Hepatocyte (in vitro differentiated cells): Measurements from ENCODE around the gene DAP3. TPM values are rescaled to one million over a fixed set of nuclear protein-coding genes. Genes with fewer than 3 reads are reported as not detected.
"Not testable (repeated sequence)": the region's sequence is repeated elsewhere in the genome, so short reads cannot be mapped to it uniquely, and the experiment has no call there.

Source experiments
- DNase-seq: peaks from one replicate; pipeline ENCODE4 v3.0.0-alpha.2; 2016; ENCODE audit warnings: low spot score
- H2AFZ ChIP-seq: fragments of 200-600 bp; sonication (generic); 2 replicates; pipeline ENCODE4 v1.6.0; 2016; ENCODE audit warnings: antibody characterized with exemption, mild to moderate bottlenecking
- H3K27ac ChIP-seq: fragments of 200-600 bp; sonication (generic); 2 replicates; pipeline ENCODE4 v1.5.1; 2016; ENCODE audit warnings: mild to moderate bottlenecking
- H3K27me3 ChIP-seq: fragments of 200-600 bp; sonication (generic); 2 replicates; pipeline ENCODE4 v1.6.1; 2016
- H3K36me3 ChIP-seq: fragments of 200-600 bp; sonication (generic); replicated peaks from 2 replicates; pipeline ENCODE4 v1.5.1; 2016; ENCODE audit warnings: low read depth; ENCODE audit not compliant: insufficient read depth
- H3K4me1 ChIP-seq: fragments of 200-600 bp; sonication (generic); 2 replicates; pipeline ENCODE4 v1.5.1; 2016; ENCODE audit warnings: mild to moderate bottlenecking, moderate library complexity; ENCODE audit not compliant: insufficient read depth
- H3K4me2 ChIP-seq: fragments of 200-600 bp; sonication (generic); 2 replicates; pipeline ENCODE4 v1.6.0; 2016
- H3K4me3 ChIP-seq: fragments of 200-600 bp; sonication (generic); 2 replicates; pipeline ENCODE4 v1.5.1; 2016; ENCODE audit warnings: mild to moderate bottlenecking
- H3K79me2 ChIP-seq: fragments of 200-600 bp; sonication (generic); 2 replicates; pipeline ENCODE4 v1.6.0; 2017; ENCODE audit warnings: mild to moderate bottlenecking
- H3K9me2 ChIP-seq: fragments of 200-600 bp; sonication (generic); replicated peaks from 2 replicates; pipeline ENCODE4 v1.6.0; 2017; ENCODE audit warnings: mild to moderate bottlenecking; ENCODE audit not compliant: insufficient read depth
- H3K9me3 ChIP-seq: fragments of 200-600 bp; sonication (generic); 2 replicates; pipeline ENCODE4 v1.5.1; 2016; ENCODE audit warnings: low read depth, mild to moderate bottlenecking
- H4K20me1 ChIP-seq: fragments of 200-600 bp; sonication (generic); 2 replicates; pipeline ENCODE4 v1.6.0; 2016; ENCODE audit warnings: mild to moderate bottlenecking; ENCODE audit not compliant: insufficient read depth, poor library complexity, severe bottlenecking
- CTCF ChIP-seq: fragments of 200-600 bp; sonication (generic); IDR thresholded peaks from 2 replicates; pipeline ENCODE4 v1.5.1; 2016; ENCODE audit warnings: antibody characterized with exemption, mild to moderate bottlenecking; ENCODE audit not compliant: poor library complexity
- EZH2 ChIP-seq: fragments of 200-600 bp; sonication (generic); IDR thresholded peaks from 2 replicates; pipeline ENCODE4 v1.6.1; 2016; ENCODE audit warnings: antibody characterized with exemption, mild to moderate bottlenecking, borderline replicate concordance
- EZH2phosphoT487 ChIP-seq: fragments of 200-600 bp; sonication (generic); IDR thresholded peaks from one replicate; pipeline ENCODE4 v1.6.1; 2018; ENCODE audit warnings: antibody characterized with exemption, mild to moderate bottlenecking, low read depth, moderate library complexity; ENCODE audit not compliant: unreplicated experiment, severe bottlenecking
- WGBS: methylation state at CpG from one replicate; pipeline ENCODE4 v1.1.6; 2016; ENCODE audit warnings: low lambda C conversion rate; ENCODE audit errors: missing lambda C conversion rate; 5-methylcytosine and 5-hydroxymethylcytosine counted together
- polyA plus RNA-seq: library from polyadenylated mRNA; unstranded; fragments of >200 nt; fragmentation: Nextera tagmentation; extraction: Ambion mirVana; gene quantifications from 2 replicates; pipeline ENCODE4 v1.2.1, GENCODE V29; 2016
- total RNA-seq: library from RNA; depleted of rRNA; stranded (reverse); fragments of >200 nt; gene quantifications from 2 replicates; pipeline ENCODE4 v1.2.3, GENCODE V29; 2014

The DAP3 gene
- total and polyA plus RNA-seq, 2 experiments from 2014 or later, result 61.5 to 115 TPM

- no peaks in the 10 kb centered on the region for H3K27me3 ChIP-seq
- H3K4me1 ChIP-seq, result peaks cover 11% of the 10 kb centered on the region
- no peak overlapping the region for H3K4me2 ChIP-seq
- H2AFZ ChIP-seq, result no peak overlapping the region
- H3K4me3 ChIP-seq, result no peak overlapping the region
- no peaks in the 10 kb centered on the region for H3K9me2 ChIP-seq
- H3K9me3 ChIP-seq, result no peaks in the 10 kb centered on the region
- no peak overlapping the region for H3K27ac ChIP-seq
- no peak for DNase-seq
- WGBS, result 85% methylated on average over 4 of the region's 4 CpGs
- no peak for TF ChIP-seq EZH2phosphoT487
- TF ChIP-seq EZH2, result no peak
- TF ChIP-seq CTCF, result no peak
- no peaks in the 10 kb centered on the region for H3K36me3 ChIP-seq
- peaks cover 96% of the 10 kb centered on the region for H3K79me2 ChIP-seq
- H4K20me1 ChIP-seq, result no peaks in the 10 kb centered on the region
Measured at GRCh38 chr1:155695072-155695471, 6.2 kb downstream of the DAP3 start.

GRCh38 chr1:155695608-155696007, 6.7 kb downstream of the DAP3 start:
- Histone ChIP-seq H3K4me3 (no peak overlapping the region), H3K27me3 (no peaks in the 10 kb centered on the region), H3K36me3 (no peaks in the 10 kb centered on the region), H3K9me2 (no peaks in the 10 kb centered on the region), H3K9me3 (no peaks in the 10 kb centered on the region), H4K20me1 (no peaks in the 10 kb centered on the region), H3K4me2 (no peak overlapping the region), H3K79me2 (peaks cover 94% of the 10 kb centered on the region), H3K4me1 (peaks cover 11% of the 10 kb centered on the region), H3K27ac (no peak overlapping the region), H2AFZ (no peak overlapping the region)
- DNase-seq, result no peak
- WGBS, result 95% methylated on average over 3 of the region's 3 CpGs
- TF ChIP-seq EZH2 (no peak), EZH2phosphoT487 (no peak), CTCF (no peak)

GRCh38 chr1:155696524-155696923, 7.6 kb downstream of the DAP3 start:
- H3K79me2 ChIP-seq, result peaks cover 84% of the 10 kb centered on the region
- TF ChIP-seq EZH2phosphoT487 (no peak), EZH2 (no peak), CTCF (no peak)
- H3K4me1 ChIP-seq, result peaks cover 11% of the 10 kb centered on the region
- H3K36me3 ChIP-seq, result no peaks in the 10 kb centered on the region
- H4K20me1 ChIP-seq, result no peaks in the 10 kb centered on the region
- no peaks in the 10 kb centered on the region for H3K27me3 ChIP-seq
- H2AFZ ChIP-seq, result no peak overlapping the region
- no peak overlapping the region for H3K4me3 ChIP-seq
- no peaks in the 10 kb centered on the region for H3K9me2 ChIP-seq
- no peak overlapping the region for H3K27ac ChIP-seq
- H3K4me2 ChIP-seq, result no peak overlapping the region
- H3K9me3 ChIP-seq, result no peaks in the 10 kb centered on the region
- no peak for DNase-seq

GRCh38 chr1:155697046-155697445, 8.2 kb downstream of the DAP3 start:
- Histone ChIP-seq H3K4me3 (no peak overlapping the region), H3K4me2 (no peak overlapping the region), H4K20me1 (no peaks in the 10 kb centered on the region), H3K27me3 (no peaks in the 10 kb centered on the region), H3K36me3 (no peaks in the 10 kb centered on the region), H3K9me2 (no peaks in the 10 kb centered on the region), H3K4me1 (peaks cover 11% of the 10 kb centered on the region), H3K79me2 (peaks cover 80% of the 10 kb centered on the region), H2AFZ (no peak overlapping the region), H3K27ac (no peak overlapping the region), H3K9me3 (no peaks in the 10 kb centered on the region)
- no peak for DNase-seq
- WGBS, result 98% methylated on average over 10 of the region's 10 CpGs
- TF ChIP-seq EZH2, result no peak
- TF ChIP-seq CTCF, result no peak
- TF ChIP-seq EZH2phosphoT487, result no peak

GRCh38 chr1:155697616-155698015, 8.7 kb downstream of the DAP3 start:
- H3K36me3 ChIP-seq, H2AFZ ChIP-seq, H3K27ac ChIP-seq, H3K4me3 ChIP-seq, H3K4me2 ChIP-seq, DNase-seq, H4K20me1 ChIP-seq, H3K9me2 ChIP-seq, H3K27me3 ChIP-seq, H3K9me3 ChIP-seq: not testable (repeated sequence)
- 74% methylated on average over 11 of the region's 11 CpGs for WGBS
- H3K4me1 ChIP-seq, result peaks cover 11% of the 10 kb centered on the region
- peaks cover 80% of the 10 kb centered on the region for H3K79me2 ChIP-seq
